Gastrocnemius medialis (tissue), 4 donors: Measurements from ENCODE around the gene RASSF10. TPM values are rescaled to one million over a fixed set of nuclear protein-coding genes. Genes with fewer than 3 reads are reported as not detected.

Source experiments
- ATAC-seq, 2 donors: fragments of 150-250 bp; one replicate each; pipeline ENCODE4 v1.9.1; 2016
- DNase-seq, 2 donors: peaks; one replicate each; pipeline ENCODE4 v3.0.0-alpha.2; 2019
- H3K27ac ChIP-seq, 4 donors: fragments of 200-600 bp; sonication (generic); 1 replicate in 1 of 4; 2 replicates in 3 of 4; pipeline ENCODE4 v1.5.1; 2016 to 2018; ENCODE audit warnings: mild to moderate bottlenecking in 2 of 4, moderate library complexity in 1 of 4
- H3K27me3 ChIP-seq, 3 donors: fragments of 200-600 bp; sonication (generic) in 2 of 3; 1 replicate in 1 of 3; 2 replicates in 2 of 3; pipeline versions ENCODE4 v1.5.1 to v1.6.0; 2016 to 2019; ENCODE audit warnings: mild to moderate bottlenecking in 1 of 3, moderate library complexity in 1 of 3
- H3K36me3 ChIP-seq, 2 donors: fragments of 200-600 bp; sonication (generic) in 1 of 2; one replicate each; pipeline ENCODE4 v1.5.1; 2017 to 2018
- H3K4me1 ChIP-seq, 2 donors: fragments of 200-600 bp; sonication (generic) in 1 of 2; one replicate each; pipeline ENCODE4 v1.5.1; 2016 to 2017; ENCODE audit warnings: mild to moderate bottlenecking in 2 of 2
- H3K4me3 ChIP-seq, 4 donors: fragments of 200-600 bp; sonication (generic) in 3 of 4; 1 replicate in 1 of 4; 2 replicates in 3 of 4; pipeline ENCODE4 v1.5.1; 2016 to 2019; ENCODE audit warnings: mild to moderate bottlenecking in 2 of 4
- H3K9me3 ChIP-seq, 3 donors: fragments of 200-600 bp; sonication (generic) in 2 of 3; 1 replicate in 1 of 3; 2 replicates in 2 of 3; pipeline ENCODE4 v1.5.1; 2016 to 2019
- CTCF ChIP-seq, 5 experiments: fragments of 450-650 bp in 3 of 5; fragments of 200-600 bp in 2 of 5; sonication (generic) in 2 of 5; IDR thresholded peaks in 4 of 5; conservative IDR thresholded peaks in 1 of 5; 1 replicate in 4 of 5; 2 replicates in 1 of 5; pipeline ENCODE4 v1.5.1; 2016 to 2019; ENCODE audit warnings: antibody characterized with exemption in 5 of 5, mild to moderate bottlenecking in 3 of 5, moderate library complexity in 3 of 5
- POLR2A ChIP-seq, 2 donors: fragments of 450-650 bp; IDR thresholded peaks; one replicate each; pipeline ENCODE4 v1.6.1; 2017; ENCODE audit warnings: antibody characterized with exemption in 2 of 2, mild to moderate bottlenecking in 2 of 2, moderate library complexity in 2 of 2
- in situ Hi-C, 4 donors: fragments of 200-750 bp; cut with MboI; loops; one replicate each; pipeline versions ENCODE4 v1.15.0 to v1.8.0; 2017; ENCODE audit warnings: low sequenced_read_pairs in 4 of 4
- intact Hi-C: fragments of 100-400 bp; cut with DNase I; formaldehyde crosslinking; loops from one replicate; pipeline ENCODE4 v1.15.1; 2023; ENCODE audit warnings: low total_unique reads
- total RNA-seq, 4 donors: library from RNA; depleted of rRNA; stranded (reverse); fragments of >200 nt; gene quantifications; one replicate each; pipeline versions ENCODE4 v1.1.0 to v1.2.3, GENCODE V29; 2016

The RASSF10 gene
- total RNA-seq, 4 donors from 2014 or later = 0.11 to 0.62 (median 0.25) TPM; not detected in 1

GRCh38 chr11:12968826-12969225, 40.3 kb upstream of the RASSF10 start:
- DNase-seq (no peak), ATAC-seq (no peak)
- Histone ChIP-seq H3K36me3 (no peaks in the 10 kb centered on the region), H3K9me3 (no peaks in the 10 kb centered on the region), H3K27me3 (no peaks in the 10 kb centered on the region), H3K4me3 (no peak overlapping the region), H3K4me1 (no peaks in the 10 kb centered on the region), H3K27ac (no peak overlapping the region)
- intact Hi-C loops = loop anchor here (5.0 to 10.0 kb wide), 2 partner anchors 213 to 376 kb away; no protein-coding TSS in a partner anchor
- TF ChIP-seq POLR2A (IDR thresholded peaks at IDR 0.05) = no peak
- no peak for TF ChIP-seq CTCF (IDR thresholded peaks at IDR 0.05 in 4 of 5, conservative IDR thresholded peaks at IDR 0.05 in 1 of 5)
- in situ Hi-C loops = loop anchor here (25.0 kb wide), 2 partner anchors 218 to 368 kb away; no protein-coding TSS in a partner anchor

- Histone ChIP-seq H3K27me3 (no peaks in the 10 kb centered on the region), H3K4me1 (no peaks in the 10 kb centered on the region), H3K36me3 (no peaks in the 10 kb centered on the region), H3K27ac (no peak overlapping the region), H3K9me3 (no peaks in the 10 kb centered on the region), H3K4me3 (no peak overlapping the region)
- no peak for DNase-seq
- ATAC-seq = no peak
- TF ChIP-seq POLR2A (IDR thresholded peaks at IDR 0.05) (no peak), CTCF (IDR thresholded peaks at IDR 0.05 in 4 of 5, conservative IDR thresholded peaks at IDR 0.05 in 1 of 5) (no peak)
- in situ Hi-C loops = loop anchor here (25.0 kb wide), 2 partner anchors 215 to 365 kb away; no protein-coding TSS in a partner anchor
- intact Hi-C loops = no loop called here
Observed at GRCh38 chr11:12971955-12972354, 37.2 kb upstream of the RASSF10 start.

- intact Hi-C loops = no loop called here
- Histone ChIP-seq H3K27me3 (no peaks in the 10 kb centered on the region), H3K4me1 (no peaks in the 10 kb centered on the region), H3K9me3 (no peaks in the 10 kb centered on the region), H3K4me3 (no peak overlapping the region), H3K27ac (no peak overlapping the region), H3K36me3 (no peaks in the 10 kb centered on the region)
- ATAC-seq (no peak), DNase-seq (no peak)
- in situ Hi-C loops = loop anchor here (25.0 kb wide), 2 partner anchors 214 to 364 kb away; no protein-coding TSS in a partner anchor
- TF ChIP-seq CTCF (IDR thresholded peaks at IDR 0.05 in 4 of 5, conservative IDR thresholded peaks at IDR 0.05 in 1 of 5) (no peak), POLR2A (IDR thresholded peaks at IDR 0.05) (no peak)
Observed at GRCh38 chr11:12973528-12974181, 35.5 kb upstream of the RASSF10 start.

- intact Hi-C loops (no loop called here), in situ Hi-C loops (no loop called here)
- H3K27me3 ChIP-seq = no peaks in the 10 kb centered on the region
- H3K4me3 ChIP-seq = no peak overlapping the region
- TF ChIP-seq CTCF (IDR thresholded peaks at IDR 0.05 in 4 of 5, conservative IDR thresholded peaks at IDR 0.05 in 1 of 5) = no peak
- H3K9me3 ChIP-seq = no peaks in the 10 kb centered on the region
- DNase-seq (no peak), ATAC-seq (no peak)
- no peak overlapping the region for H3K27ac ChIP-seq
- no peaks in the 10 kb centered on the region for H3K4me1 ChIP-seq
- H3K36me3 ChIP-seq = no peaks in the 10 kb centered on the region
Observed at GRCh38 chr11:12975195-12975594, 33.9 kb upstream of the RASSF10 start.
